Esophagus muscularis mucosa (tissue), 3 donors: ENCODE results near the gene FAM81A.

Experiments
- POLR2A ChIP-seq: fragments of 450-650 bp; IDR thresholded peaks from one replicate; pipeline ENCODE4 v1.6.1; 2017; ENCODE audit warnings: antibody characterized with exemption, moderate library complexity, mild to moderate bottlenecking, low read depth
- TF ChIP-seq, protein P1 (sequence below), 3 experiments: fragments of 200-600 bp in 2 of 3; fragments of 450-650 bp in 1 of 3; sonication (generic) in 2 of 3; IDR thresholded peaks; one replicate each; pipeline ENCODE4 v1.5.1; 2017 to 2019; ENCODE audit warnings: antibody characterized with exemption in 3 of 3, mild to moderate bottlenecking in 2 of 3, moderate library complexity in 1 of 3

DNA sequence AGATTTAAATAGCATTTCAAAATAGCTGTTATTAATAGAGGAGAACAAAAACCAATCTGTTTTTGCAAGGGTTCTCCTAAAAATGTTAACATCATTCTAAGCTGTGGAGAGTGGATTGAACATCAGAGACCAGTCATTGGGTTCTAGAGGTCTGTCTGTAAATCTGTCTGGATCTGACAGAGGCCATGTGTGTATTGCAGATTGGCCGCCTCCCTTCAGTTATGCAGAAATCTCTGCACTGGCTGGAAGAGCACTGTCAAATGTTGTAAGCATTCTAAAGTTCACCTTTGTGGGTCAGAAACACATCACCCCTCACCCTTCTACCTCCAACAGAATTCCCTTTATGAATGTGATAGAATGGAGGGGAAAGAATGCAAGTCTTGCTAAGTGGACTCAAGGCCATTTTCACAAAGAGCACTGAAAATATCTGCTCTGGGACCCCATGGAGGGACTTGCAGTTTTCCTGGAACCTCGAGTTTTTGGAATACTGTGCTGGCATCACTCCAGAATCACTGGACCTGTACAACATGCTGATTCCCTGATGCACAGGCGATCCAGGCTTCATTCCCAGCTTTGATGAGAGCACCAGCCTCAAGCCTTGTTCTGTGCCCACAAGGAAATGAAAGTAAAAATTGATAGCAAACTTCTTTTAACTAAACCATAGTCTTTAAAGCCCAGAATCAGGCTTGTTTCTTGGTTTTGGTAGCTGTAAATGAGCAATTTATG, 8.4 kb downstream of the FAM81A start:
- no peak for TF ChIP-seq POLR2A
- TF ChIP-seq, protein P1, sequence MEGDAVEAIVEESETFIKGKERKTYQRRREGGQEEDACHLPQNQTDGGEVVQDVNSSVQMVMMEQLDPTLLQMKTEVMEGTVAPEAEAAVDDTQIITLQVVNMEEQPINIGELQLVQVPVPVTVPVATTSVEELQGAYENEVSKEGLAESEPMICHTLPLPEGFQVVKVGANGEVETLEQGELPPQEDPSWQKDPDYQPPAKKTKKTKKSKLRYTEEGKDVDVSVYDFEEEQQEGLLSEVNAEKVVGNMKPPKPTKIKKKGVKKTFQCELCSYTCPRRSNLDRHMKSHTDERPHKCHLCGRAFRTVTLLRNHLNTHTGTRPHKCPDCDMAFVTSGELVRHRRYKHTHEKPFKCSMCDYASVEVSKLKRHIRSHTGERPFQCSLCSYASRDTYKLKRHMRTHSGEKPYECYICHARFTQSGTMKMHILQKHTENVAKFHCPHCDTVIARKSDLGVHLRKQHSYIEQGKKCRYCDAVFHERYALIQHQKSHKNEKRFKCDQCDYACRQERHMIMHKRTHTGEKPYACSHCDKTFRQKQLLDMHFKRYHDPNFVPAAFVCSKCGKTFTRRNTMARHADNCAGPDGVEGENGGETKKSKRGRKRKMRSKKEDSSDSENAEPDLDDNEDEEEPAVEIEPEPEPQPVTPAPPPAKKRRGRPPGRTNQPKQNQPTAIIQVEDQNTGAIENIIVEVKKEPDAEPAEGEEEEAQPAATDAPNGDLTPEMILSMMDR (IDR thresholded peaks at IDR 0.05): no peak
